ENCODE measurements around the gene METTL21C.

Gene METTL21C

DNA sequence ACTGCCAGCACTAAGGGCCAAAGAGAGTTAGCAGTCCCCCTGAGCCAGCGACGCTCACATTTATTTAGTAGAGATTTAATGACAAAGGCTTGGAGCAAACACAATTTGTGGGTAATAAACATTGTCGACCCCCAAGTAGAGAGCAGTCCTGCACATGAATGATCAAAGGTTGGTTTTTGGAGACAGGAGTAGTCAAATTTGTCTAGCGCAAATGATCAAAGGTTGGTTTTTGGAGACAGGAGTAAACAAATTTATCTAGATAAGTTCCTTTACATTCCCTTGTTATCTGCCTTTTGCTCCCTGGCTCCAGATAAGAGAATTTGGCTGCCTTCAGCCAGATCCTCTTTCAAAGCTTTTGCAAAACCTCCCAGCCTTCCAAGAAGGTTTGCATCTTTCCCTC lies 26.9 kb downstream of the METTL21C start:
- in situ Hi-C loops (cut with MboI; ENCODE audit: low sequenced_read_pairs): no loop called here

- in situ Hi-C loops (cut with MboI; ENCODE audit: low sequenced_read_pairs): no loop called here
Measured at GRCh38 chr13:102667023-102667422, 27.8 kb downstream of the METTL21C start.

- in situ Hi-C loops (cut with MboI; ENCODE audit: low sequenced_read_pairs): no loop called here
Measured at GRCh38 chr13:102659168-102659713, 35.6 kb downstream of the METTL21C start.

- in situ Hi-C loops (cut with MboI; ENCODE audit: low sequenced_read_pairs): no loop called here
Measured at GRCh38 chr13:102658660-102659059, 36.2 kb downstream of the METTL21C start.

- in situ Hi-C loops (cut with MboI; ENCODE audit: low sequenced_read_pairs): no loop called here
Measured at GRCh38 chr13:102657630-102658029, 37.2 kb downstream of the METTL21C start.

GRCh38 chr13:102654756-102655155 lies 40.1 kb downstream of the METTL21C start:
- in situ Hi-C loops (cut with MboI; ENCODE audit: low sequenced_read_pairs): no loop called here

DNA sequence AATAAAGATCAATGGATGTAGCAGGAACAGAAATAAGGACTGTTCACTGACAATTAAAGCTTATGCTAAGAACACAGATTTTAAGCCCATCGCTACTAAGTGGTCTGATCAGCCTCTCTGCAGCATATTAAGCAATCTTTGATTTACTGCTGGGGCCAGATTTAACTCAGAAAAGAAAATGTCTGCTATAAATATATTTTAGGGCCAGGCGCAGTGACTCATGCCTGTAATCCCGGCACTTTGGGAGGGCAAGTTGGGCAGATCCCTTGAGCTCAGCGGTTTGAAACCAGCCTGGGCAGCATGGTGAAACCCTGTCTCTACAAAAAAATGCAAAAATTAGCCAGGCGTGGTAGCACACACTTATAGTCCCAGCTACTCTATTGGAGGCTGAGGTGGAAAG lies 43.0 kb downstream of the METTL21C start:
- in situ Hi-C loops (cut with MboI; ENCODE audit: low sequenced_read_pairs): no loop called here

- in situ Hi-C loops (cut with MboI; ENCODE audit: low sequenced_read_pairs): no loop called here
Measured at GRCh38 chr13:102651392-102651791, 43.5 kb downstream of the METTL21C start.

DNA sequence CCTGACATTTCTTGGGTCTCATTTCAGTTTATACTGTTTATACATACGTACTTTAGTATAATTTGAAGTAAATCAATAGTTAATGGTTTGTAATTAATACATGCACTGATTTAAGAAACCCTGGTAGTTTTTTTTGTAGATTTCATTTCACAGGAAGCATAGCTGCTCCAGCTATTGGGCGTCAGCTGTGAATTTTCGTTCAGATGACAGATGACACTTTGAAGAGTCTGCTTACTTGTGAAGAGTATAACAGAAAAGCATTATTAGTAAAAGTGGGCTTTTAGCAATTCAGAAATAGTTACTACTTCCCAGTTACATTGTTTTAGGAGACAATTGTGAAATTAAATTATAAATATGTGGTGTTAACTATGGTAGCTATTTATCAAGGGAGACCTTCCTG lies 44.4 kb downstream of the METTL21C start:
- in situ Hi-C loops (cut with MboI; ENCODE audit: low sequenced_read_pairs): no loop called here

GRCh38 chr13:102648046-102648445 lies 46.8 kb downstream of the METTL21C start:
- in situ Hi-C loops (cut with MboI; ENCODE audit: low sequenced_read_pairs): no loop called here

- in situ Hi-C loops (cut with MboI; ENCODE audit: low sequenced_read_pairs): no loop called here
Measured at GRCh38 chr13:102645701-102646100, 49.1 kb downstream of the METTL21C start.

DNA sequence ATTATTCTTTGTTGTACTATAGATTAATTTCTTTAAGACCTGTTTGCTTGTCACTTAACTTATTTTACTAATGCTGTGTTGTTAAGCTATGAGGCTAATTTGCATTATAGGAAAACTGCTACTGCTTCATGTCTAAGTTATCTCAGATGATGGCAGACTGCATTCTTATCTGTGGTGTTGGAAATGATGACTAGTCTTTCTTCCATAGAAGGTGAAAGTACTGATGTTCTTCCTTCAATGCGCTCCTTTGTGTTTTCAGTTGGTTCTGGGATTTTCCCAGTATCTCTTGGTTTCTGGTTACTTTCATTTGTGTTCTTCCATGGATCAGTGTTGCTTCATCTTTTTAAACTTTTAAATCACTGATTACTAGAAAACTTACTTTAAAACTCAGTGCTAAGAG lies 51.2 kb downstream of the METTL21C start:
- in situ Hi-C loops (cut with MboI; ENCODE audit: low sequenced_read_pairs): no loop called here

DNA sequence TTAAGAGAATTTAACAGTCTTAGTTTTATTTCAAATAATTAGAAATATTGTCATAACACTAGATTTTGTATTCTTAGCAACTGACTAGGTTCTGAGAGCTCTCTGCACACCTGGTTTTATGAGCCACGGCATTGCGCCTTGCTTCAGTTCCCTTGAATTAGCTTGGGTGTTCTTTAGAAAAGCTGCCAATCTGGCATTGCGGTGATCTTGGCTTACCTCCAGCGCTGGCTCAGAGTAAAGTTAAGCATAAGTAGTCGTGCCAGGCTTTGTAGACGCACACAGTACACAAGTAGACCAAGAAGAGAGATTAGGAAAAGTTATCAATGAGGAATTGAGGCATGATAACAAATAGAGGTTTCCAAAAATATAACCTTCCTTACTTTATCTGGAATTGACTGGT lies 52.4 kb downstream of the METTL21C start:
- in situ Hi-C loops (cut with MboI; ENCODE audit: low sequenced_read_pairs): no loop called here

DNA sequence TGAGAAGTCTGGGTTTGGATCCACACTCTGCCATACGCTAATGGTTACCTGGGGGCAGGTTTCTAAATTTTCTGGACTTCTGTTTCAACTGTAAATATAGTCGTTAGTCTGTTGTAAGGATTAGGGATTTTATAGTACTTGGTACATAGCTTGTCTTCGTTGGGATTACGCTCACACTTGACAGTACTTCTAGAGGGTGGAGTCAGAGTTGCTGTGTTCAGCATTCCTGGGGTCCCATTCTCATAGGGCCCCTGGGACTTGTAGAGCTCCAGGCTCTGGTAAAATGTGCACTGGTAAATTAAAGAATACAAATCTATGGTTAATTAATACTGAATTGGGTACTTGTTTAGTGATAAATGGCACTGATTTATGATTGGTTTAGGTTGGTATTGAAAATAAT lies 52.8 kb downstream of the METTL21C start:
- in situ Hi-C loops (cut with MboI; ENCODE audit: low sequenced_read_pairs): no loop called here

DNA sequence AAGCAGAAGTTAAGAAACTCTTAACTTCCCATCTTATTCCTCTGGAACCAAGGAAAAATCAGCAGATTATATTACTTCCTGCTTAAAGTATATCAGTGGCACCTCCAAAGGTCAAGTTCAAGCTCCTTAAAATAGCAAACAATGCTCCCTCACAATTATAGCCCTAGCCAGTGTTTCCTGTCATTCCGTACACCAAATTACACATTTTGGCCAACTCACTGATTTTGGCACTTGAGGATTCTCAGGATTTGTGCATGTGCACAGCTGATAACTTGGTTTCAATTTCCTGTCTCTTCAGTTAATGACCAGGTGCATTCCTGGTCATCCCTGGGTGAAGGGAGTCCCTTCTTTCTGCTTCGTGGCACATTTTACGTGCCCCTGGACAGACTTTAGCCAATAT lies 56.1 kb downstream of the METTL21C start:
- in situ Hi-C loops (cut with MboI; ENCODE audit: low sequenced_read_pairs): no loop called here
